K562 (cell line): ENCODE results near the gene HNRNPF. TPM values are rescaled to one million over a fixed set of nuclear protein-coding genes. Genes with fewer than 3 reads are reported as not detected.

ENCODE experiments used
- BRF1 ChIP-seq: IDR thresholded peaks from 3 replicates; pipeline ENCODE4 v1.6.1; 2011; ENCODE audit warnings: borderline replicate concordance, mild to moderate bottlenecking; ENCODE audit not compliant: insufficient read length; ENCODE audit errors: extremely low read depth
- CBX2 ChIP-seq: fragments of 200-600 bp; sonication (generic); IDR thresholded peaks from one replicate; pipeline ENCODE4 v1.6.1; 2012; ENCODE audit warnings: mild to moderate bottlenecking, low read length, inconsistent platforms; ENCODE audit not compliant: insufficient read depth, poor library complexity, severe bottlenecking
- CCAR2 ChIP-seq: fragments of 200-400 bp; formaldehyde crosslinking; IDR thresholded peaks from 2 replicates; pipeline ENCODE4 v1.6.1; 2017; ENCODE audit warnings: mild to moderate bottlenecking, low read depth, low read length
- CEBPZ ChIP-seq: fragments of 150-350 bp; IDR thresholded peaks from 2 replicates; pipeline ENCODE4 v1.6.1; 2014; ENCODE audit warnings: low read depth, mild to moderate bottlenecking, low read length, borderline replicate concordance
- CHD1 ChIP-seq: fragments of 200-600 bp; sonication (generic); IDR thresholded peaks from one replicate; pipeline ENCODE4 v1.6.1; 2012; ENCODE audit warnings: mild to moderate bottlenecking, moderate library complexity, low read length, inconsistent platforms
- CTBP1 ChIP-seq: fragments of 450-650 bp; IDR thresholded peaks from 2 replicates; pipeline ENCODE4 v1.6.1; 2016; ENCODE audit warnings: borderline replicate concordance
- DDX20 ChIP-seq: fragments of 450-650 bp; IDR thresholded peaks from 2 replicates; pipeline ENCODE4 v1.6.1; 2016; ENCODE audit warnings: missing genetic modification characterization, low read depth, mild to moderate bottlenecking, missing compliant biosample characterization, moderate library complexity
- HMGXB4 ChIP-seq: sonication (generic); formaldehyde crosslinking; IDR thresholded peaks from 2 replicates; pipeline ENCODE4 v1.8.1; 2023; ENCODE audit warnings: mild to moderate bottlenecking, missing genetic modification reagents
- KLF6 ChIP-seq: fragments of 250-450 bp; sonication (Bioruptor Pico); IDR thresholded peaks from 2 replicates; pipeline ENCODE4 v1.4.0; 2020; ENCODE audit warnings: mild to moderate bottlenecking, moderate library complexity, borderline replicate concordance
- MAFK ChIP-seq: IDR thresholded peaks from 2 replicates; pipeline ENCODE4 v1.6.1; 2011; ENCODE audit warnings: low read length, improper control_type of control experiment
- NCOA6 ChIP-seq: fragments of 450-650 bp; IDR thresholded peaks from 2 replicates; pipeline ENCODE4 v1.6.1; 2017; ENCODE audit warnings: mild to moderate bottlenecking
- POLR2AphosphoS2 ChIP-seq: IDR thresholded peaks from 2 replicates; pipeline ENCODE4 v1.6.1; 2012; ENCODE audit warnings: low read length, improper control_type of control experiment
- PTRF ChIP-seq: fragments of 450-650 bp; IDR thresholded peaks from 2 replicates; pipeline ENCODE4 v1.6.1; 2016; ENCODE audit warnings: mild to moderate bottlenecking, missing genetic modification characterization, missing compliant biosample characterization
- RAD51 ChIP-seq: fragments of 450-650 bp; IDR thresholded peaks from 2 replicates; pipeline ENCODE4 v1.7.1; 2016; ENCODE audit warnings: low read depth, mild to moderate bottlenecking, borderline replicate concordance
- RHOXF2B ChIP-seq: fragments of 250-450 bp; sonication (Bioruptor Pico); conservative IDR thresholded peaks from 2 replicates; pipeline ENCODE4 v1.5.1; 2021
- SOX6 ChIP-seq: fragments of 450-650 bp; IDR thresholded peaks from 2 replicates; pipeline ENCODE4 v1.6.1; 2014; ENCODE audit warnings: mild to moderate bottlenecking
- TCF7L2 ChIP-seq: fragments of 150-350 bp; IDR thresholded peaks from 2 replicates; pipeline ENCODE4 v1.6.1; 2016; ENCODE audit warnings: low read depth, mild to moderate bottlenecking, low read length, moderate library complexity
- TFAP4 ChIP-seq: sonication (generic); formaldehyde crosslinking; IDR thresholded peaks from 2 replicates; pipeline ENCODE4 v1.8.0; 2022; ENCODE audit warnings: missing genetic modification reagents, mild to moderate bottlenecking, moderate library complexity, borderline replicate concordance
- XRCC4 ChIP-seq: IDR thresholded peaks from one replicate; pipeline ENCODE4 v1.6.1; 2011; ENCODE audit not compliant: insufficient read depth, insufficient read length; ENCODE audit errors: extremely low read depth
- ZBTB7A ChIP-seq: IDR thresholded peaks from 2 replicates; pipeline ENCODE4 v1.6.1; 2011; ENCODE audit warnings: low read depth, mild to moderate bottlenecking, low read length, moderate library complexity, borderline replicate concordance; ENCODE audit not compliant: control insufficient read depth
- ZNF277 ChIP-seq: fragments of 250-450 bp; sonication (Bioruptor Pico); IDR thresholded peaks from 2 replicates; pipeline ENCODE4 v1.8.0; 2022; ENCODE audit warnings: inconsistent platforms, mild to moderate bottlenecking, moderate library complexity, borderline replicate concordance
- ZNF785 ChIP-seq: fragments of 250-450 bp; sonication (Bioruptor Pico); IDR thresholded peaks from 2 replicates; pipeline ENCODE4 v1.4.0; 2020; ENCODE audit warnings: mild to moderate bottlenecking
- polyA plus RNA-seq, 8 experiments: library from polyadenylated mRNA; depleted of rRNA in 4 of 8; stranded (reverse) in 5 of 8; unstranded in 3 of 8; fragments of >200 nt; fragmentation: Nextera tagmentation in 2 of 8; fragmentation: Illumina TruSeq in 1 of 8; extraction: Ambion mirVana in 2 of 8; extraction: Trizol in 1 of 8; gene quantifications; 2 replicates each; pipeline versions ENCODE4 v1.2.1 to v1.2.3, GENCODE V29; 2011 to 2014; ENCODE audit warnings: inconsistent platforms in 1 of 8, missing spikeins in 1 of 8
- total RNA-seq, 7 experiments: library from RNA; depleted of rRNA in 6 of 7; stranded (reverse); fragments of >200 nt in 6 of 7; fragmentation: Illumina TruSeq in 2 of 7; extraction: Trizol in 2 of 7; gene quantifications; 2 replicates each; pipeline versions ENCODE4 v1.2.1 to v1.2.3, GENCODE V29; 2011 to 2021; ENCODE audit warnings: low replicate concordance in 1 of 7

HNRNPF gene
- total and polyA plus RNA-seq, 9 of the 15 experiments (the other 6 are each of a cell fraction or from before 2014, with no cell fraction given): 192 to 489 (median 416) TPM

GRCh38 chr10:43380610-43381222, 28.3 kb downstream of the HNRNPF start (continued):
- TF ChIP-seq CEBPZ (no peak), MAFK (no peak), BRF1 (no peak), PTRF (tag) (no peak), TCF7L2 (no peak), SOX6 (peak; percentile 90), XRCC4 (no peak), KLF6 (CRISPR knock-in tag) (no peak), TFAP4 (CRISPR knock-in tag) (no peak), CCAR2 (no peak), ZNF785 (CRISPR knock-in tag) (no peak), POLR2AphosphoS2 (no peak), NCOA6 (no peak), ZNF277 (CRISPR knock-in tag) (no peak), RHOXF2B (CRISPR knock-in tag) (peak; percentile 84; the same call in 1 of the 2 replicates), RAD51 (no peak), ZBTB7A (no peak), DDX20 (tag) (peak; percentile 15; the same call in 1 of the 2 replicates), CHD1 (no peak), HMGXB4 (CRISPR knock-in tag) (no peak), CBX2 (no peak), CTBP1 (peak; percentile 96)
